Measurements from ENCODE around the gene OR13C4. TPM values are rescaled to one million over a fixed set of nuclear protein-coding genes. Genes with fewer than 3 reads are reported as not detected.
"Not testable (repeated sequence)": the region's sequence is repeated elsewhere in the genome, so short reads cannot be mapped to it uniquely, and the experiment has no call there.

The OR13C4 gene
- total and polyA plus RNA-seq, 7 donors = not detected

- 90 to 94% methylated on average over 5 of the region's 5 CpGs for WGBS, 2 donors
- intact Hi-C loops (cut with DNase I) = no loop called here
- H3K4me3 ChIP-seq = no peak within 1 kb of the TSS
- no peaks in the 10 kb centered on the region for H3K9me3 ChIP-seq
- no peaks in the 10 kb centered on the region for H3K4me1 ChIP-seq
- H3K36me3 ChIP-seq = no peaks in the 10 kb centered on the region
- DNase-seq = no peak
- H3K27ac ChIP-seq = no peak within 1 kb of the TSS
- TF ChIP-seq POLR2AphosphoS5 (IDR thresholded peaks at IDR 0.05) (no peak), POLR2A (IDR thresholded peaks at IDR 0.05) (no peak), EP300 (IDR thresholded peaks at IDR 0.05) (no peak), CTCF (IDR thresholded peaks at IDR 0.05) (no peak)
- H3K27me3 ChIP-seq = no peaks in the 10 kb centered on the region
These were observed 9.7 kb upstream of the OR13C4 start, which contains the start of gene OR13C3 for GRCh38 chr9:104536756-104537155. Gene OR13C3, minus strand, starts transcription at chr9:104536856. Its CDS starts 133 bp downstream, at chr9:104536723.

- H3K9me3 ChIP-seq; H3K27me3 ChIP-seq; H3K27ac ChIP-seq; H3K4me1 ChIP-seq; DNase-seq; H3K4me3 ChIP-seq; intact Hi-C loops (cut with DNase I); H3K36me3 ChIP-seq: not testable (repeated sequence)
- 81 to 86% methylated on average over 10 of the region's 10 CpGs for WGBS, 2 donors
These were observed 6.8 kb downstream of the OR13C4 start for GRCh38 chr9:104520241-104520640.

- H3K27me3 ChIP-seq = no peaks in the 10 kb centered on the region
- no peak overlapping the region for H3K27ac ChIP-seq
- TF ChIP-seq EP300 (IDR thresholded peaks at IDR 0.05) (no peak), CTCF (IDR thresholded peaks at IDR 0.05) (no peak), POLR2A (IDR thresholded peaks at IDR 0.05) (no peak), POLR2AphosphoS5 (IDR thresholded peaks at IDR 0.05) (no peak)
- DNase-seq = no peak
- no peaks in the 10 kb centered on the region for H3K4me1 ChIP-seq
- WGBS, 2 donors = 78% methylated on average over 5 of the region's 5 CpGs
- no peaks in the 10 kb centered on the region for H3K36me3 ChIP-seq
- H3K9me3 ChIP-seq = no peaks in the 10 kb centered on the region
- intact Hi-C loops (cut with DNase I) = no loop called here
- H3K4me3 ChIP-seq = no peak overlapping the region
These were observed 12.1 kb downstream of the OR13C4 start for GRCh38 chr9:104514901-104515300.

GRCh38 chr9:104506565-104506964, 20.4 kb downstream of the OR13C4 start:
- no peak for DNase-seq
- H3K9me3 ChIP-seq = no peaks in the 10 kb centered on the region
- no peak overlapping the region for H3K4me3 ChIP-seq
- H3K27ac ChIP-seq = no peak overlapping the region
- TF ChIP-seq POLR2AphosphoS5 (IDR thresholded peaks at IDR 0.05) (no peak), POLR2A (IDR thresholded peaks at IDR 0.05) (no peak), CTCF (IDR thresholded peaks at IDR 0.05) (no peak), EP300 (IDR thresholded peaks at IDR 0.05) (no peak)
- no peaks in the 10 kb centered on the region for H3K36me3 ChIP-seq
- no peaks in the 10 kb centered on the region for H3K4me1 ChIP-seq
- intact Hi-C loops (cut with DNase I) = no loop called here
- no peaks in the 10 kb centered on the region for H3K27me3 ChIP-seq

GRCh38 chr9:104503963-104504362, 23.0 kb downstream of the OR13C4 start, which contains the start of gene OR13F1:
Gene OR13F1, plus strand, starts transcription at chr9:104504263. Its CDS starts 0 bp downstream, at chr9:104504263.
- no peak for TF ChIP-seq CTCF (IDR thresholded peaks at IDR 0.05)
- TF ChIP-seq POLR2A (IDR thresholded peaks at IDR 0.05) = no peak
- TF ChIP-seq EP300 (IDR thresholded peaks at IDR 0.05) = no peak
- no peak for TF ChIP-seq POLR2AphosphoS5 (IDR thresholded peaks at IDR 0.05)
- Histone ChIP-seq H3K27ac (no peak within 1 kb of the TSS), H3K27me3 (no peaks in the 10 kb centered on the region), H3K4me3 (no peak within 1 kb of the TSS), H3K4me1 (no peaks in the 10 kb centered on the region), H3K36me3 (no peaks in the 10 kb centered on the region), H3K9me3 (no peaks in the 10 kb centered on the region)
- no peak for DNase-seq
- 91 to 94% methylated on average over 5 of the region's 5 CpGs for WGBS, 2 donors
- intact Hi-C loops (cut with DNase I) = no loop called here
